Measurements from ENCODE around the gene CDV3.

Gene CDV3

GRCh38 chr3:133570139-133570936 is 3.1 kb upstream of the CDV3 start:
- DNase-seq = no peak

GRCh38 chr3:133570937-133571320 is 2.6 kb upstream of the CDV3 start:
- DNase-seq = no peak

- DNase-seq = no peak
Measured at GRCh38 chr3:133572158-133573053, 1.1 kb upstream of the CDV3 start.

GRCh38 chr3:133573054-133573628 is 345 bp upstream of the CDV3 start:
- DNase-seq = no peak

GRCh38 chr3:133574260-133574881 is 885 bp downstream of the CDV3 start:
- no peak for DNase-seq

GRCh38 chr3:133575086-133575485 is 1.6 kb downstream of the CDV3 start:
- DNase-seq = no peak

- DNase-seq = no peak
Measured at GRCh38 chr3:133576169-133576568, 2.7 kb downstream of the CDV3 start.

GRCh38 chr3:133578548-133579191 is 5.2 kb downstream of the CDV3 start:
- DNase-seq = no peak

- no peak for DNase-seq
Measured at GRCh38 chr3:133583396-133583795, 9.9 kb downstream of the CDV3 start.

- DNase-seq = no peak
Measured at GRCh38 chr3:133588035-133588434, 14.5 kb downstream of the CDV3 start.

- no peak for DNase-seq
Measured at GRCh38 chr3:133588784-133589465, 15.4 kb downstream of the CDV3 start.

- DNase-seq = no peak
Measured at GRCh38 chr3:133589503-133589902, 16.0 kb downstream of the CDV3 start.

GRCh38 chr3:133591271-133591742 is 17.8 kb downstream of the CDV3 start:
- peak; percentile 13 to 76 for DNase-seq

GRCh38 chr3:133592843-133593242 is 19.4 kb downstream of the CDV3 start:
- no peak for DNase-seq

- no peak for DNase-seq
Measured at GRCh38 chr3:133593243-133593642, 19.8 kb downstream of the CDV3 start.

GRCh38 chr3:133595341-133595740 is 21.9 kb downstream of the CDV3 start:
- DNase-seq = no peak

- no peak for DNase-seq
Measured at GRCh38 chr3:133598405-133598804, 24.9 kb downstream of the CDV3 start.

GRCh38 chr3:133599280-133599679 is 25.8 kb downstream of the CDV3 start:
- DNase-seq = no peak

- DNase-seq = no peak
Measured at GRCh38 chr3:133600572-133601081, 27.1 kb downstream of the CDV3 start.

GRCh38 chr3:133606342-133606741 is 32.9 kb downstream of the CDV3 start:
- no peak for DNase-seq

GRCh38 chr3:133606902-133607301 is 33.4 kb downstream of the CDV3 start:
- DNase-seq = no peak

GRCh38 chr3:133607816-133608215 is 34.3 kb downstream of the CDV3 start:
- DNase-seq = no peak

All from SW 1271 (cell line).